Adrenal gland (tissue), 5 donors: ENCODE results near the gene MYO9B.

Source experiments
- POLR2A ChIP-seq, 2 donors: fragments of 450-650 bp; IDR thresholded peaks; one replicate each; pipeline ENCODE4 v1.6.1; 2017; ENCODE audit warnings: antibody characterized with exemption in 2 of 2, mild to moderate bottlenecking in 2 of 2, moderate library complexity in 1 of 2
- TF ChIP-seq, protein P1 (sequence below), 6 experiments: fragments of 450-650 bp in 4 of 6; fragments of 200-600 bp in 2 of 6; sonication (generic) in 1 of 6; IDR thresholded peaks; 1 replicate in 5 of 6; 2 replicates in 1 of 6; pipeline versions ENCODE4 v1.5.1 to v1.8.0; 2016 to 2021; ENCODE audit warnings: antibody characterized with exemption in 6 of 6, mild to moderate bottlenecking in 2 of 6, moderate library complexity in 1 of 6
- donor health status: DM: no; HTN: no; CAD: no.

- TF ChIP-seq, protein P1, sequence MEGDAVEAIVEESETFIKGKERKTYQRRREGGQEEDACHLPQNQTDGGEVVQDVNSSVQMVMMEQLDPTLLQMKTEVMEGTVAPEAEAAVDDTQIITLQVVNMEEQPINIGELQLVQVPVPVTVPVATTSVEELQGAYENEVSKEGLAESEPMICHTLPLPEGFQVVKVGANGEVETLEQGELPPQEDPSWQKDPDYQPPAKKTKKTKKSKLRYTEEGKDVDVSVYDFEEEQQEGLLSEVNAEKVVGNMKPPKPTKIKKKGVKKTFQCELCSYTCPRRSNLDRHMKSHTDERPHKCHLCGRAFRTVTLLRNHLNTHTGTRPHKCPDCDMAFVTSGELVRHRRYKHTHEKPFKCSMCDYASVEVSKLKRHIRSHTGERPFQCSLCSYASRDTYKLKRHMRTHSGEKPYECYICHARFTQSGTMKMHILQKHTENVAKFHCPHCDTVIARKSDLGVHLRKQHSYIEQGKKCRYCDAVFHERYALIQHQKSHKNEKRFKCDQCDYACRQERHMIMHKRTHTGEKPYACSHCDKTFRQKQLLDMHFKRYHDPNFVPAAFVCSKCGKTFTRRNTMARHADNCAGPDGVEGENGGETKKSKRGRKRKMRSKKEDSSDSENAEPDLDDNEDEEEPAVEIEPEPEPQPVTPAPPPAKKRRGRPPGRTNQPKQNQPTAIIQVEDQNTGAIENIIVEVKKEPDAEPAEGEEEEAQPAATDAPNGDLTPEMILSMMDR (IDR thresholded peaks at IDR 0.05) = no peak
- TF ChIP-seq POLR2A (IDR thresholded peaks at IDR 0.05) = no peak
These were observed 85.3 kb downstream of the MYO9B start for GRCh38 chr19:17160908-17161307.
